Progenitor cell of endocrine pancreas (in vitro differentiated cells): ENCODE measurements around the gene TRIM28. TPM values are rescaled to one million over a fixed set of nuclear protein-coding genes. Genes with fewer than 3 reads are reported as not detected.
A peak's percentile ranks its signal among the peaks of the same experiment; 100 is the strongest.

Source experiments
- DNase-seq: peaks from one replicate; pipeline ENCODE4 v3.0.0; 2021; ENCODE audit warnings: low spot score; ENCODE audit not compliant: unreplicated experiment
- H3K27ac Mint-ChIP-seq: 2 replicates; pipeline ENCODE4 v1.8.0; 2021; ENCODE audit warnings: mild to moderate bottlenecking, moderate library complexity, mixed read lengths
- H3K27me3 Mint-ChIP-seq: 2 replicates; pipeline ENCODE4 v1.8.0; 2021; ENCODE audit warnings: mixed read lengths
- H3K36me3 Mint-ChIP-seq: 2 replicates; pipeline ENCODE4 v1.8.0; 2022; ENCODE audit warnings: mixed read lengths; ENCODE audit not compliant: insufficient read depth
- H3K4me1 Mint-ChIP-seq: 2 replicates; pipeline ENCODE4 v1.8.0; 2021; ENCODE audit warnings: low read depth, mixed read lengths
- H3K4me3 Mint-ChIP-seq: 2 replicates; pipeline ENCODE4 v1.8.0; 2021; ENCODE audit warnings: low read depth, mild to moderate bottlenecking, moderate library complexity, mixed read lengths
- H3K9me3 Mint-ChIP-seq: 2 replicates; pipeline ENCODE4 v1.8.0; 2021; ENCODE audit warnings: low read depth, mixed read lengths
- CTCF ChIP-seq: fragments of 200-600 bp; sonication (generic); IDR thresholded peaks from one replicate; pipeline ENCODE4 v1.5.0; 2021; ENCODE audit warnings: antibody characterized with exemption, mild to moderate bottlenecking; ENCODE audit not compliant: unreplicated experiment
- total RNA-seq: library from RNA; stranded (reverse); gene quantifications from 2 replicates; pipeline ENCODE4 v1.2.1, GENCODE V29; 2021

TRIM28 gene
- total RNA-seq, 1 donor from 2014 or later: 699 TPM

DNA sequence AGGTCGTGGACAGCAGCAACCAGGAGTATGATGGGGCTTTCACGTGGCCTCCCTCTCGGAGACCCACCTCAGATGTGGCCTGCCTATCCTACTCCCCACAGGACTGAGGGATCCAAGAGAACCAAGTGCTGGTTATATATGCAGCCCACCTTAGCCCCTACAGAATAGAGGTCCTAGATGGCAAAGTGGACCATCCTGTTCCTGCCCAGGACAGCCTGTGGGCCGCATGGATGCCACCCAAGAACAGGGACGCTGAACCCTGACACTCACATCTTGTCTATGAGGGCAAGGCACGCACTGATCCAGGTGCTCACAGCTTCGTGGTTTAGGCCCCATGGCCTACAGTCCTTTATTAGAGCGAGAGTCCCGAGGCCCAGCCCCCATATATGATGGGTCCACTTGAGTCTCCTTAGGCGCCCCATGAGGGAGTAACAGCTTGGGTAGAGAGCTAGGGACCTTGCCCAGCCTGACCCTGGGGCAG lies 30.6 kb upstream of the TRIM28 start:
- TF ChIP-seq CTCF: no peak
- no peak for DNase-seq
- Mint-ChIP-seq H3K4me1 (peaks cover 15% of the 10 kb centered on the region), H3K9me3 (no peaks in the 10 kb centered on the region), H3K4me3 (no peak overlapping the region), H3K27ac (no peak overlapping the region), H3K36me3 (peaks cover 3% of the 10 kb centered on the region), H3K27me3 (no peaks in the 10 kb centered on the region)

DNA sequence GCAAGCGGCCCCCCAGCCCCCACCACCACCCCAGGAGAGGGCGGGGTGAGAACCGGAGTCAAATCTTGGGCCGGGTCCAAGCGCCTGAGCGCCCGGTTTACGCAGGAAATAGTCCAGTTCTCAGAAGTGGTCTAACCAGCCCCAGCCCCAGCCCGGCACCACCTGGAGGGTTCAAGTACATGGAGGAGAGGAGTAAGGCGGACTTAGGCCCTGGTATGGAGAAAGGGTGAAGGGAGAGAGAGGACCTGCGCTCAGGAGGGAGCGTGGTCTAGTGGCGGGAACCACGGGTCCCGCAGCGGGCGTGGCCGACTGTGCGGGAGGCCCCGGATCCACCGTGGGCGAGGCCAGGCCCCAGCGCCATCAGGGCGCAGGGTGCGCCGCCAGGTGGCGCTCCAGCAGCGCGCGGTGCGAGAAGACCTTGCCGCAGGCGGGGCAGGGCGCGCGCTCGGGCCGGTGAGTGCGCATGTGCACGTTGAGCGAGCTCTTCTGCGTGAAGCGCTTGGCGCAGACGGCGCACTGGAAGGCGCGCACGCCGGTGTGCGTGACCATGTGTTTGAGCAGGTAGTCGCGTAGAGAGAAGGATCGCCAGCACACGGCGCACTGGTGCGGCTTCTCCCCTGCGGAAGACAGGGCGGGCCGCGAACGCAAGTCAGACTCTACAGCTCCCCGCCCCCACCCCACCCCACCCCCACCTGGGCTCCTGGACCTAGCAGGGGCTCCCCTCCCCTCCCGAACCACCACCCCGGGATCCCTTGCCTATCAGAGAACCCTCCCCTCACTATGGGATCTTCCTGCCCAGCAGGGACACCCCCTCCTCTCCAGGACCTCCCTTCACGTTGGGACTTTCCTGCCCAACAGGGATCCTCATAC lies 29.9 kb upstream of the TRIM28 start:
- DNase-seq: peak; percentile 94
- peak overlapping the region; percentile 69 for H3K4me3 Mint-ChIP-seq
- H3K27me3 Mint-ChIP-seq: no peaks in the 10 kb centered on the region
- peak overlapping the region; percentile 49 for H3K27ac Mint-ChIP-seq
- peaks cover 21% of the 10 kb centered on the region for H3K4me1 Mint-ChIP-seq
- H3K9me3 Mint-ChIP-seq: no peaks in the 10 kb centered on the region
- peaks cover 3% of the 10 kb centered on the region for H3K36me3 Mint-ChIP-seq
- peak; percentile 98 for TF ChIP-seq CTCF

DNA sequence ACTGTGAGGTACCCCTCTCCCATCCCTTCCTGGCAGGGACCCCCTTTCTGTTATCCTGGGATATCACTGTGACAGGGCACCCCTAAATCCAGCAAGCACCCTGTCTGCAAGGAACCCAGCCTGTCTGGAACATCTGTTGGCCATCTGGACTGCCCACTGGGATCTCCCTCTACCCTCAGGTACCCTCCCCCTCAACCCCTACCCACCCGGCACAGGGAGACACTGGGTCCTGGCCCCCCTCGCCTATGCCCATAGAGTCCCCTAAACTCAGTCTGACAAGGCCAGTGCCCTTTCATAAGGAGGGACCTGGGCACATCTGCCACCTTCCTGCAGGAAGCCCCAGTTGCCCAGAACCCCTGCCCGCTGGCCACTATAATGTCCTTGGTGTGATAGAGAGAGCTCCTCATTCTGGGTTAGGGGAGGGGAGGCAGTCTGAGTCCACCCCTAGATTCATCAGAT lies 29.3 kb upstream of the TRIM28 start:
- no peaks in the 10 kb centered on the region for H3K27me3 Mint-ChIP-seq
- no peaks in the 10 kb centered on the region for H3K9me3 Mint-ChIP-seq
- peak overlapping the region; percentile 49 for H3K27ac Mint-ChIP-seq
- H3K4me3 Mint-ChIP-seq: peak overlapping the region; percentile 69
- no peak for TF ChIP-seq CTCF
- peaks cover 3% of the 10 kb centered on the region for H3K36me3 Mint-ChIP-seq
- H3K4me1 Mint-ChIP-seq: peaks cover 23% of the 10 kb centered on the region
- DNase-seq: no peak

- peaks cover 3% of the 10 kb centered on the region for H3K36me3 Mint-ChIP-seq
Observed at GRCh38 chr19:58515259-58515658, 28.6 kb upstream of the TRIM28 start.

More at GRCh38 chr19:58515259-58515658, 28.6 kb upstream of the TRIM28 start:
- no peaks in the 10 kb centered on the region for H3K27me3 Mint-ChIP-seq
- H3K4me3 Mint-ChIP-seq: peak overlapping the region; percentile 37
- H3K27ac Mint-ChIP-seq: no peak overlapping the region
- H3K9me3 Mint-ChIP-seq: no peaks in the 10 kb centered on the region
- H3K4me1 Mint-ChIP-seq: peaks cover 25% of the 10 kb centered on the region
- DNase-seq: no peak
- no peak for TF ChIP-seq CTCF
